Hippocampal formation (tissue), 2 donors: ENCODE measurements around the gene TMEM125.

Experiments
- DNase-seq, 2 donors: peaks; one replicate each; lab custom pipeline; 2025; lab: John Stamatoyannopoulos, UW

Gene TMEM125

DNA sequence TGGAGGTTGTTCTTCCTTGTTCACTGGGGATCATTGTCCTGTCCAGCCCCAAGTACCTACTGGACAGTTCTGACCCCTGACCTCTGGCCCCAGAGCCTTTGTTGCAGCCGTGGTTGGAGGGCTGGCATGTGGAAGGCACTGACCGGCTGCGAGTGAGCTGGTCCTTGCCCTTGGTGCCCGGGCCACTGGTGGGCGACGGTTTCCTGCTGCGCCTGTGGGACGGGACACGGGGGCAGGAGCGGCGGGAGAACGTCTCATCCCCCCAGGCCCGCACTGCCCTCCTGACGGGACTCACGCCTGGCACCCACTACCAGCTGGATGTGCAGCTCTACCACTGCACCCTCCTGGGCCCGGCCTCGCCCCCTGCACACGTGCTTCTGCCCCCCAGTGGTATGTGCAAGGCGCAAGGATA, 42.4 kb downstream of the TMEM125 start:
- DNase-seq, result no peak

DNA sequence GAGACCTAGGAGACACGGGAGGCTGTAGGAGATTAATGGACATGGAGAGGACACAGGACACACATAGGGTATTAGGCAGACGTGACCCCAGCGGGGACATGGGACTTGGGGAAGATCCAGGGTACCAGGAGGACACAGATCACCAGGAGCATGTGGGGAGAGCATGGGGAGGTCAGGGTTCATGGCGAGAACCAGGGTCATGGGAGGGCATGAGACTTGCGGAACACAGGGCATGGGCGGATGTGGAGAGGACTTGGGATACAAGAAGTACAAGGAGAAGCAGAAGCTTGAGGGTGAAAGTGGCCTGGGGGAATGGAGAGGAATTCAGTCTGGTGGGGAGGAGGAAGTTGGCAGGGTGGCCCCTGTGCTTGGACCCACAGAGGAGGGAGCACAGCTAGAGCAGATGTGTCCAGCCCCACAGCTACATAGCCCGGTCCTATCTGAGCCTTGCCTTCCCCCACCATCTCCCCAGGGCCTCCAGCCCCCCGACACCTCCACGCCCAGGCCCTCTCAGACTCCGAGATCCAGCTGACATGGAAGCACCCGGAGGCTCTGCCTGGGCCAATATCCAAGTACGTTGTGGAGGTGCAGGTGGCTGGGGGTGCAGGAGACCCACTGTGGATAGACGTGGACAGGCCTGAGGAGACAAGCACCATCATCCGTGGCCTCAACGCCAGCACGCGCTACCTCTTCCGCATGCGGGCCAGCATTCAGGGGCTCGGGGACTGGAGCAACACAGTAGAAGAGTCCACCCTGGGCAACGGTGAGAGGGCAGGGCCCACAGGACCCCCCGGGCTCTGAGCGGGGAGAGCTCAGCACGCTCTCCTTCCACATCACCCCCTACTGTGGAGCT, 43.1 kb downstream of the TMEM125 start:
- no peak for DNase-seq

DNA sequence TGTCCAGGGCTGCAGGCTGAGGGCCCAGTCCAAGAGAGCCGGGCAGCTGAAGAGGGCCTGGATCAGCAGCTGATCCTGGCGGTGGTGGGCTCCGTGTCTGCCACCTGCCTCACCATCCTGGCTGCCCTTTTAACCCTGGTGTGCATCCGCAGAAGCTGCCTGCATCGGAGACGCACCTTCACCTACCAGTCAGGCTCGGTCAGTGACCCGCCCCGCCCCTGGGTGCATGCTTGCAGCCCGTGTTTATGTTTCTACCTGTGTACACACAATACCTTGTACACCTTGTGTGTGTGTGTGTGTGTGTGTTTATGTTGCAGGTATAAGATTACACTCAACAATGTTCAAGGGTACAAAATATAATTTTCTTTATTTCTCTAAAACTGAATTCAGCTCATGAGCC, 44.0 kb downstream of the TMEM125 start:
- DNase-seq, result no peak

DNA sequence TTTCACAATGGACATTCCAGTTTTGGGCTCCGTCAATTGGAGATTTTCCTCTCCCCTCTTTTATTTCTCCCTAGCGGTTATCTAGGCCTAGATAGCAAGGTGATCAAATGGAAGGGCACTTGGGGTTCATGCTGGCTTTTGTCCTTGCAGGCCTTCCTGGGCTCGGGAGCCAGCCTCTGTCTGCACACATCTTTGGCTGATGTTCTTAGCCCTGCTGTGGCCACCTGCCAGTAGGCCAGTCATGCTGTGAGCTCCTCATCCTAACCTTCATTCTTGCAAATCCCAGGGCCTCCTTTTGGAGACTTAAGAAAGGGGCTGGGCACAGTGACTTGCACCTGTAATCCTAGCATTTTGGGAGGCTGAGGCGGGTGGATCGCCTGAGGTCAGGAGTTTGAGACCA, 44.5 kb downstream of the TMEM125 start:
- no peak for DNase-seq

DNA sequence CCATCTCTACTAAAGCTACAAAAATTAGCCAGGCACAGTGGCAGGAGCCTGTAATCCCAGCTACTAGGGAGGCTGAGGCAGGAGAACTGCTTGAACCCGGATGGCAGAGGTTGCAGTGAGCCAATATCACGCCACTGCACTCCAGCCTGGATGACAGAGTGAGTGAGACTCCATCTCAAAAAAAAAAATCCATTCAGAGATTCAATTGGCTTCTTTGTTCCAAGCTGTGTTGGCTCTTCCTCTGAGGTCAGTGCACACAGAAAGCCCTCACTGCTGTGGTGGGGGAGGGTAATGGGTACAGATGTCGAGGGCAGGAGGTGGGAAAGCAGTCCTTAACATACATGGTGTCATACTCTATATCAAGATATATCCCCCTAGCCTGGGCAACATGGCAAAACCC, 45.7 kb downstream of the TMEM125 start:
- peak; percentile 46 to 59 for DNase-seq

DNA sequence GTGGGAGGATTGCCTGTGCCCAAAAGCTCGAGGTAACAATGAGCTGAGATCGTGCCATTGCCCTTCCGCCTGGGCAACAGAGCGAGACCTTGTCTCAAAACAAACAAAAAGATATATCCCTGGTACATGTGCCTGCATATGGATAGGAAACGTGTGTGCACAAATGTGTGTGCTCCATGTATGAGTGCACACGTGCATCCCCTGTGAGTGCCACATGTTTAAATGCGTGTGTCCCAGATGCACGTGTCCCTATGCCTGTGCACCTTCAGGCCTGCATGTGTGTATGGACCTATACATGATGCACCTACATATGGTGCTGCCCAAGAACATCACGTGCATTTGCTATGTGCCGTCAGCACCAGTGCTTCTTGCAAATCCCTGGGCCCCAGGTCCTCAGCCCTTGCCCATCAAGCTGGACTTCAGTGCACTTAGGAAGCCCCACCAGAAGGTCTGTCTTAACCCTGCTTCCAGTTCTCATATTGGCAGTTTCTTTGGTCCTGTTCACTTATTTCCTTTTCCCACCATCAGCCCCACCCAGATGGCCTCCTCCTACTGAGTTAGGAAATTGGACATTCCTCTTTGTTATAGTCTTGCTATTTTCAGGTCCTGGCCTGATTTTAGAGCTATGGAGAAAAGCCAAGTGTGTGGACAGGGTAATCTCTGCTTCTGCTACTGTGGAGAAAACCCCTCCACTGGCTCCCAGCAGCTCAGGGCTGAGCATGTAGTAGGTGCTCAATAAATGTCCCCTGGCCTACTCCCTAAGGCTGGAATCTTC, 46.4 kb downstream of the TMEM125 start:
- no peak for DNase-seq

DNA sequence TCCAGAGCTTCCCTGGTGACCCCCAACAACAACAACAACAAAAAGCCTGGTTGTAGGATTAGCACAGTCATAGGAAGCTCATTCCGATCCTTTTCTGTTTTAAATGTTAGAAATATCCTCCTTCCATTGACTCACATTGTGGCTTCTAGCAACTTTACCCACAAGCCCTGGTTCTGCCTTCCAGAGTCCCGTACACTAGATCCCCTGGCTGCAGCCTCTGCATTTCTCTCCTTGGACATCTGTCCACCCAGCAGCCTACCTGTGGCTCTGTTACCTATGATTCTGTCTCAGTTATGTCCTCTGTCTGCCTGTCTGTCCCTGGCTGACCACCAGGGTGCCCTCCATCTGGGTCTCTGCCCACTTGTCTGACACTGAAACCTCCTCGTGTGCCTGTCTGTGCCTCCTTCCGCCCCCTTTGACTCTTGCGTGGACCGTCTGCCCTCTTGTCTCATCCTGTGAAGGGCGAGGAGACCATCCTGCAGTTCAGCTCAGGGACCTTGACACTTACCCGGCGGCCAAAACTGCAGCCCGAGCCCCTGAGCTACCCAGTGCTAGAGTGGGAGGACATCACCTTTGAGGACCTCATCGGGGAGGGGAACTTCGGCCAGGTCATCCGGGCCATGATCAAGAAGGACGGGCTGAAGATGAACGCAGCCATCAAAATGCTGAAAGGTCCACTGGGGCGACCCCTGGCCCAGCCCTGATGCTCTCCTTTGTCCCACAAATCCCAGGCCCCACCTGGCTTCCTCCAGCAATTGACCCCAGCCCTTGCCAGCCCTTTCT, 47.1 kb downstream of the TMEM125 start:
- no peak for DNase-seq

DNA sequence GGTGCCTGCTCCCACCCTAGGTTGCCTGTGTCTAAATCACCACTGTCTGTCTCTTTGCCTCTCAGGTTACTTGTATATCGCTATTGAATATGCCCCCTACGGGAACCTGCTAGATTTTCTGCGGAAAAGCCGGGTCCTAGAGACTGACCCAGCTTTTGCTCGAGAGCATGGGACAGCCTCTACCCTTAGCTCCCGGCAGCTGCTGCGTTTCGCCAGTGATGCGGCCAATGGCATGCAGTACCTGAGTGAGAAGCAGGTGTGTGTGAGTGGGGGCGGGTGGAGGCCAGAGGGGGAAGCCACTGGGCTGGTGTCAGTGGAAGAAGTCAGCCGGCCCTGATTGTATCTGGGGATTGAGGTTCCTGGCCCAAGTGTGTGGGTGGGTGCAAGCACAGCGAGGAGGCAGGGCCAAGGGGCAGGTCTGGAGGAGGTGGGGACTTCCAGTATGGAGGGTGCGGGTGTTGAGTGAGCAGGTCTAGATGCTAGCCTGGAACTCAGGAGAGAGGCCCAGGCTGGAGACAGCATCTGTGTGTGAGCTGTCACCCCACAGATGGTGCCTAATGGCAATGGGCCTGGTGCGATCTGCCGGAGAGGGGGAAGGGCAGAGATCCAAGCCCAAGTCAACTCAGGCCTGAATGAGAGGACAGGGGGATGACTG, 48.2 kb downstream of the TMEM125 start:
- peak; percentile 47 to 71 for DNase-seq

DNA sequence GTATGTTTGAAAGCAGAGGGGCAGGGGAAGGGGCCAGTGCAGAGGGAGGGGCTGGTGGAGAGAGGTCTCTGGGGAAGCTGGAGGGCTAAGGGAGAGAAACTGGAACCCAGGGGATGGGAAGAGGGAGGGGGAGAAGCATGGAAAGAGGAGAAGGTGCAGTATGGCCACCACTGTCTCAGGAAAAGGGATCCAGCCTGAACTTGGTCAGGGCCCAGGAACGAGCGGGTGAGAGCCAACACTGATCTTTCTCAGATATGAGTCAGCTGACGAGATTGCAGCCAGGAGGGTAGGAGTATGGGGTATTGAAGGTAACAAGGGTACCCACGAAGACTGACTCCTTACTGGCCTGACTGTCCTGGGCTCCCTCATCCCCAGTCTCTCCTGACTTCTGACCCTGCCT, 49.0 kb downstream of the TMEM125 start:
- DNase-seq, result no peak

DNA sequence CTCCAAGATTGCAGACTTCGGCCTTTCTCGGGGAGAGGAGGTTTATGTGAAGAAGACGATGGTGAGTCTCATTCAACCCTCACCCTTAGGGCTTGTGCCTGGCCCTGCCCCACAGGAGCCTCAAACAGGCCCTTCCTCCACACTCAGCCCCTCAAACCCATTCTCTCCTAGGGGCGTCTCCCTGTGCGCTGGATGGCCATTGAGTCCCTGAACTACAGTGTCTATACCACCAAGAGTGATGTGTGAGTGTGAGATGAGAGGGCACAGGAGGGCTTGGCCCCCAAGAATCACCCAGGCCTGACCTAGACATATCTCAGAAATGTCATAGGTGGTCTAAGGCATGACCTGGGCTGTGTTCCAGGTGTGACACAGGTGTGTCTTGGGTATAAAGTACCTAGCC, 49.5 kb downstream of the TMEM125 start:
- no peak for DNase-seq

DNA sequence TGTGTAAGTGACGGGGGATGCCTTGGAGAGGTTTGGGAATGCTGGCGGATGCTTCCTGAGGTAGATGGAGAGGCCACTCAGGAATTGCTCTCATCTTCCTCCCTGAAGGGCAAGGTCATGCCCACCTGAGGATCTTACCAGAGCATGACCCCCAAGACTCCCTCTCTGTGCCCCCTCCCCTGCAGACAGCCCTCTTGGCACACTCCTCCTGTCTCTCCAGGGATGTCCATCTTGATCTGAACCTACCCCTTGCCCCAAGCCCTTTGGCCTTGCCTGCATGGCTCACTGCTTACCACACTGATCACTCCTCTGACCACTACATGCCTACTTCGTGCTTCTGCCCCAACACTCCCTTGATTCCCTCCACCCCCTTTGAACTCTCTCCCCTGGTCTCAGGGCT, 50.0 kb downstream of the TMEM125 start:
- DNase-seq, result no peak

DNA sequence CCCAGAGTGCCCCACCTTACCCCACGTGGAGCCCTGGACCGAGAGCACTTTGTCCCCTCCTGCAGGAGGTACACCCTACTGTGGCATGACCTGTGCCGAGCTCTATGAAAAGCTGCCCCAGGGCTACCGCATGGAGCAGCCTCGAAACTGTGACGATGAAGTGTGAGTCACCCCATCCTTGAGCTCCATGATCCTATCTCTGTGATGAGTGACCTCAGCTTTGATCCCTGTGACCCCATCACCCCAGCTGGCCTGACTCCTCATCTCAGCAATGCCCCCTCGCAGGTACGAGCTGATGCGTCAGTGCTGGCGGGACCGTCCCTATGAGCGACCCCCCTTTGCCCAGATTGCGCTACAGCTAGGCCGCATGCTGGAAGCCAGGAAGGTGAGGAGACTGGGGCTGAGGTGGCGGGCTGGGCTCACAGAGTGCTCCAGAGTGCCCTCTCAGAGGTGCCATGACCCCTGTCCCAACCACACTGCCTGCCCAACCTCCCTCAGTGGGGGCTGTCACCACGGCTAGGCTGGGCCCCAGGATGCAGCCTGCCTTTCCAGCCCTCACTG, 51.6 kb downstream of the TMEM125 start:
- no peak for DNase-seq

DNA sequence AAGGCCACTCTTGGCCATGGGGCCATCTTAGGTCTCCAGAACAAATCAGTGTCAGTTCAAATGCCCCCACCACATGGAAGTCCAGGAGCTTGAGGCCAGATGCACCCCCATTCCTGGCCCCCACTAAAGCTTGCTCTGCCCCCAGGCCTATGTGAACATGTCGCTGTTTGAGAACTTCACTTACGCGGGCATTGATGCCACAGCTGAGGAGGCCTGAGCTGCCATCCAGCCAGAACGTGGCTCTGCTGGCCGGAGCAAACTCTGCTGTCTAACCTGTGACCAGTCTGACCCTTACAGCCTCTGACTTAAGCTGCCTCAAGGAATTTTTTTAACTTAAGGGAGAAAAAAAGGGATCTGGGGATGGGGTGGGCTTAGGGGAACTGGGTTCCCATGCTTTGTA, 52.7 kb downstream of the TMEM125 start:
- DNase-seq, result no peak
